Measurements from ENCODE around the gene AGBL4.

GRCh38 chr1:48644905-48645605 is 1378.7 kb downstream of the AGBL4 start:
- TF ChIP-seq CTCF (IDR thresholded peaks at IDR 0.05) (no peak), POLR2A (IDR thresholded peaks at IDR 0.05) (no peak)
